Uterus (tissue), 2 donors: ENCODE data around the gene VARS1.

Experiments used
- POLR2A ChIP-seq, 2 donors: fragments of 450-650 bp; IDR thresholded peaks; one replicate each; pipeline ENCODE4 v1.6.1; 2016; ENCODE audit warnings: antibody characterized with exemption in 2 of 2, mild to moderate bottlenecking in 1 of 2, moderate library complexity in 1 of 2
- TF ChIP-seq, protein P1 (sequence below), 4 experiments: fragments of 200-600 bp in 2 of 4; fragments of 450-650 bp in 2 of 4; sonication (generic) in 2 of 4; IDR thresholded peaks; one replicate each; pipeline ENCODE4 v1.5.1; 2016 to 2019; ENCODE audit warnings: antibody characterized with exemption in 4 of 4, mild to moderate bottlenecking in 2 of 4, moderate library complexity in 1 of 4

DNA sequence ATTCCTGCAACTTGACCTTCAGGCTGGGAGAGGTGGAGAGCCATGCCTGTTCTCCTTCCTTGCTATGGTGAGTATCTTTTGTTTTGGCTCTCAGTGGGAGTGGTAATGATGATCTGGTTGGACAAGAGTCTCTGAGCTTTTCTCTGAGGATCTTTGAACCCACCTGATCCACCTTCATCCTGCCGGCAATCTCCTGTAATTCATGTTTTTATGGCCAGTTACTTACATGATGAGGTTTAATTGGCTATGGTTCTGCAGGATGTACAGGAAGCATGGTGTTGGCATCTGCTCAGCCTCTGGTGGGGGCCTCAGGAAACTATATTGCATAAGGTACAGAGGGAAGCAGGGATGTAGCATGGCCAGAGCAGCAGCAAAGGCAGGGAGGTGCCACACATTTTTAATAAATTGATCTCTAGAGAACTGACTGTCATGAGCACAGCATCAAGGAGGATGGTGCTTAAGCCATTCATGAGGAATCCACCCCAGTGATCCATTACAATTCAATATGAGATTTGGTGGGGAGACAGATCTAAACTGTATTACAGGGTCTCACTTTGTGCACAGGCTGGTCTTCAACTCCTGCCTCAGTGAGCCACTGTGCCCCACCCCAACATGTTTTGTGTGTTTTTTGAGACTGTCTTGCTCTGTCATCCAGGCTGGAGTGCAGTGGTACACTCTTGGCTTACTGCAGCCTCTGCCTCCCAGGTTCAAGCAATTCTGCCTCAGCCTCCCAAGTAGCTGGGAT is 42.0 kb upstream of the VARS1 start:
- TF ChIP-seq, protein P1, sequence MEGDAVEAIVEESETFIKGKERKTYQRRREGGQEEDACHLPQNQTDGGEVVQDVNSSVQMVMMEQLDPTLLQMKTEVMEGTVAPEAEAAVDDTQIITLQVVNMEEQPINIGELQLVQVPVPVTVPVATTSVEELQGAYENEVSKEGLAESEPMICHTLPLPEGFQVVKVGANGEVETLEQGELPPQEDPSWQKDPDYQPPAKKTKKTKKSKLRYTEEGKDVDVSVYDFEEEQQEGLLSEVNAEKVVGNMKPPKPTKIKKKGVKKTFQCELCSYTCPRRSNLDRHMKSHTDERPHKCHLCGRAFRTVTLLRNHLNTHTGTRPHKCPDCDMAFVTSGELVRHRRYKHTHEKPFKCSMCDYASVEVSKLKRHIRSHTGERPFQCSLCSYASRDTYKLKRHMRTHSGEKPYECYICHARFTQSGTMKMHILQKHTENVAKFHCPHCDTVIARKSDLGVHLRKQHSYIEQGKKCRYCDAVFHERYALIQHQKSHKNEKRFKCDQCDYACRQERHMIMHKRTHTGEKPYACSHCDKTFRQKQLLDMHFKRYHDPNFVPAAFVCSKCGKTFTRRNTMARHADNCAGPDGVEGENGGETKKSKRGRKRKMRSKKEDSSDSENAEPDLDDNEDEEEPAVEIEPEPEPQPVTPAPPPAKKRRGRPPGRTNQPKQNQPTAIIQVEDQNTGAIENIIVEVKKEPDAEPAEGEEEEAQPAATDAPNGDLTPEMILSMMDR (IDR thresholded peaks at IDR 0.05), result no peak
- TF ChIP-seq POLR2A (IDR thresholded peaks at IDR 0.05), result no peak
